Measurements from ENCODE around the gene FOXN1.
"Not testable (repeated sequence)": the region's sequence is repeated elsewhere in the genome, so short reads cannot be mapped to it uniquely, and the experiment has no call there.

The FOXN1 gene

DNA sequence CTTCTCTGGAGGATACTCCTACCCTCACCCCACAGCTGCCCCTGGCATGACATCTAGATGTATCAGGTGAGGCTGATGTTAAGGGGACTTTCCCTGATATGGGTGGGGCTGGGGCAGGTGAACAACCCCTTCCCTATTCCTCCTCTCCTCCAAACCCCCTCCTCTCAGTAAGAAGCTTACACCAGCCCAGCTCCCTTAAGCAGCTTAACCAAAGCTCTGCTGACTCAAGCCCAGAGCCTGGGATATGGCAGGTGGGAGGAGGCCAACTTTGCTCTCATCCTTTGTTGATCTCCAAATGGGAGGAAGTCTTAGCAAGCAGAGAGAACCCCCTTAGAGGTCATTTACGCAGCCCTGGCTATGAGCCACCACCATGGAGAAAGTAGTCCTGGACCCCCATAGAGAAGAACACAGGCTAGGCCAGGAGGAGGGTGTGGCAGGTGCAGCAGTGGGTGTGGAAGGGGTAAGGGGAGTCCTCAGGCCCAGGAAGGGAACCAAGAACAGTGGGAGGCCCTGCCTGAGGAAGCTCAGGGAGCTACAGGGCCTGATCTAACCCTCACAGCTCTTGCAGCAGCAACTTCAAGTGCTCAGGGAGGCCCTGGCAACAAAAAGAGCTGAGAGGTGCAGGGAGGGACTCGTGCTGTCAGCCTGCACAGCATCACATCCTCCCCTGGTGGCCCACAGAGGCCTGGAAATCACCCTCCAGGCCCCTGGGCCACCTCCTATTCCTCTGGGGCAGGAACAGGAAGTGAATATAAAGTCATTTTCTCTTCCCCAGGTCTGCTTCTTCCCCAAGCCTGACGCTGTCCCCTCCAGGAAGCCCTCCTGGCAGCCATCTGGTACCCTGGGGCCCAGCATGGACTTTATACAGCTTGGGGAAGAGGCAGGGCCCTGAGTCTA lies 43.3 kb downstream of the FOXN1 start:
- DNase-seq = no peak

DNA sequence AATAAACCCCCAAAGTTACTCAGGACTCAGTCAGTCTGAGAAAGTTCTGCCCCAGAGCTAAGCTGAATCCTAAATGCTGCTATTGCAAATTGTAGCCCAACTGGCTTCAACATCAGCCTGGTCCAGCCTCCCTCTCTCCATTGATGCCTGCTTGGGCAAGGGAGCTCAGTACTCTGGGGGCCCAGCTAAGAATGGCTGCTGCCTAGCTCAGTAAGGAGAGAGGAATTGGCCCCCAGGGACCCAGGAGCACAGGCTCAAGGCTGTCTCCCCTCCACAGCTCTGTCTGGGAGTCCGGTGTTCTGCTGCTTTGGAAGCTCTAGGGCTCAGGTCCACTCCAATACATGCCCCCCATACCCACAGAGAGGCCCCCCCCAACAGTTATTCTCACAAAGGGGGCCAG lies 44.7 kb downstream of the FOXN1 start:
- no peak for DNase-seq

DNA sequence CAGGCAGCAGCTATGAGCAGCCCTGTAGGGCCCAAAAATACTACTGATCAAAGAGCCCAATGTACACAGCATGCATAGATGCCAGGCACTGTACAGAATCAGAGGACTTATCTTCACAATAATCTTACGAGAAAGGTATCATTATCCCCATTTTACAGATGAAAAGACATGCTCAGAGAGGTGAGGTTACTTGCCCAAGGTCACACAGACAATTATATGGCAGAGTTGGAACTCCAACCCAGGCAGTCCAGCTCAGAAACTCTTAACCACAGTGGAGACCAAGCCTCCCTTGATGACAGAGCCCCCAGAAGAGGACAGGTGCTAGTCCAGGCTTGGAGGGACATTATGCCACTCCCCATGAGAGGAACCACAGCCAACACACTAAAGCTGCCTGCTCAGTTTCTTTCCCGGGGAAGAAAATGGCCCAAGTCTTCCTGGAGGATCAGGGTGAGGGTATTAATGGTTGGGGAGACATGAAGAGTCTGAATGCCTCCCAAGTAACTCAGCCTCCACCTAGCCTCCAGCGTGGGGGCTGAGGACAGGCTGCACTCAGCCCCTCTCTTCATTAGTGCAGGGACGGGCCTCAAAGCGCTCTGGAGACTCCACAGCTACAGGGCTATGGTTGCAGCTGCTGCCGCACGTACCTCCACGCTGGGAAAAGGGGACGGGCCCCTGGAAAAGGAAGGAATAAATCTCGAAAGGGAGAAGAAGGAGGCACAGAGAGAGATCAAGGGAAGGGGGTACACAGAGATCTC lies 45.5 kb downstream of the FOXN1 start:
- no peak for DNase-seq

DNA sequence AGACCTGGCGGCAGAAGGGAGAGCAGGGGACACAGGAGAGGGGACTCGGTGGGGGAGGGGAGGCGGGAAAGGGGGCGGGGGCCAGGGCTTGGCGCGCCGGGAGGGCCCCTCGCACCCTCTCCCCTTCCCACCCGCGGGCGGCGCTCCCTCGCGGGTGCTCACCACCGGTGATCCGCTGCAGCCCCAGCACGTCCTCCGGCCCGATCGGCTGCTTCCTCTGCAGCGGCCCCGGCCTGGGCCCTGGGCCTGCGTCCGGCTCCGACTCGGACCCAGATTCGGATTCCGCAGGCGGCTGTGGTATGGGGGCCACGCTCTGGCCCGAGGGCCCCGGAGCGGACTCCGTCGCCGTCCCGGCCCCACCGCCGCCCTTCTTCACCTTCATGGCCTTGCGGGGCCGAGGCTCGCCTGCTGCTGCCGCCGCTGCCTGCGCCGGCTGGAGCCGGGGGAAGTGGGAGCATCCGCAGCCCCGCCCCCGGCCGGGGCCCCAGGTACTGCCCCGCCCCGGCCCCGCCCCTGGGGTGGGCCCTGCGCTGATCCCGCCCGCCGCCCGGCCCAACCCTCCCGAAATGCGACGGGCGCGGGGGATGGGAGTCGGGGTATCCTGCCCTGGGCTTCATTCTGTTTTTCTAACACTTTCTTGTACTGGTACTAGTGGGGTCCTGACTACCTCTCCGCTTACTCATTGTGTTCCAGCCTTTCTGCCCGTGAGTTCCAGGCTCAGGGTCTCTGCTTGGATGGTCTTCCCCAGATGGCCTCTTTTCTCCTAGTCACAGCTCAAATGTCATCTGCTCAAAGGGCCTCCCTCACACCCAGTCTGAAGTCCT lies 46.2 kb downstream of the FOXN1 start, which contains the start of gene UNC119:
UNC119 (minus strand) TSS at position 449 of the 824 bp plus-strand sequence; CDS start at position 382, 67 bp downstream.
- DNase-seq = no peak

DNA sequence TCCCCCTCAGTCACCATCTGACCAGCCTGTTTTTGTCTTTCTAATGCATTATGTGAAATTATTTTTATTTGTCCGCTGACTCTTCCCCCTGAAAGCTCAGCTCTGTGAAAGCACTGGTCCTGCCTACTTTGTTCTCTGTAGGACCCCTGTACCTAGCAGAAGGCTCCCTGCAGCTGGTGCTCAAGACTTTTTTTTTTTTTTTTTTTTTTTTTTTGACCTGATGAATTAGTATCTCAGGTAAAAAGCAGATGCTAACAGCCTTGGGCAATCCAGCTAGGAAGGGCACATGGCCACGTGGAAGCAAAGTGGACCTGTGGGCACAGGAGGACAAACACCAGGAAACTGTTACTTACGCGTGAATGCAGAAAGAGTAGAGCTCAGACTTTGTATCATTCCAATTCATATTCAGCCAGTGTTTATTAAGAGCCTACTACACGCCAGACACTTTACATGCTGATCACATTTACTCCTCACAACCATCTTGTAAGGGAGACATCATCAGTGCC lies 46.9 kb downstream of the FOXN1 start:
- no peak for DNase-seq

DNA sequence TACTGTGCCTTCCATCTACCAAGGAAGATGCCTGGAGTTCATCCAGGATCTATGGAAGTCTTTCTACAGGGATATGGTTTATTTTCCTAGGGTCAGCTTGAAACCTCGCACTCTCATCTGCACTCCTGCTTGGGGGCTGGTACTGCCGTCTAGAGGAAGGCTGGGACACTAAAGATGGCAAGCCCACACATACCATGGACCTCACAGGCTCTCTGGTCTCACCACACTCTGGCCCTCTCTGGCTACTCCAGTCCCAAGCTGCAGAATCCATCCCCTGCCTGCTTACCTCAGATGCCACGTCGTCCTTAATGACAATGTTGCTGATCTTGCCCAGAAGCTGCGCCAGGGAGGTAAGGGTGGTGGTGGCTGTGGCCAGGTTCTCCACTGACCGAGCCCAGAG lies 48.4 kb downstream of the FOXN1 start:
- no peak for DNase-seq

DNA sequence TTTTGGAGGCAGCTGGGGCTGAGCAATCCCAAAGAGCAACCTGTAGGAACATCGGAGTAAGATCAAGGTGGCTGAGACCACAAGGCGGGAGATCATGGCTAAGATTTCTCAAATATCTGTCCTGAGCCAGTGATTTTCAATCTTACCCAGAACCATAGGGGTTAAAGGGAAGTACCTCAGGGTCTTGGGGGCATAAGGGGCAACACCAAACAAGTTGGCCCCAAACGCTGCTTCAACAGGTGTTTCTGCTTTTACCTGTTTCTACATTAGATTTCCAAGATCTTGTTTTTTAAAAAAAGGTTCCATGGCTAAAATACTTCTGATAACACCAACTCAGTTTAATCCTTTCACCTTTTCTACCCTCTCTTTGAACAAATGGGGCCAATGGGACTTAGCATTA lies 48.9 kb downstream of the FOXN1 start:
- no peak for DNase-seq

DNA sequence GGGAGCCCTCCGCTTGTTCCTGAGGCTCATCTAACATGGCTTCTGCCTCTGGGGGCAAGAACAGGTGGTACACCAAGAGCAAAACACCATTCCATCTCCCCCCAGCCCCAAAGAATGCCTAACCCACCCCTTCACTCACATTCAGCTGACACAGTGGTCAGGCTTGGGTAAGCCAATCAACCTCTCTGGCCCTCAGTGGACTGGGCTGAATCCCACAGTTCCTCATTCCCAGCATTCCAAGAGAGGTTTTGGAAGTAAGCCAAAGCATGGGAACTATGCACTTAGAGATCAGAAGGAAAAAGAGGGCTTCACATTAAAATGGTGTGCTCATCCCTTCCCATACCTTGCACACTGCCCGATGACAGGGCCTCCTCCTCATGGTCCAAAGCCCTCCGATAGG lies 57.3 kb downstream of the FOXN1 start:
- DNase-seq = no peak

DNA sequence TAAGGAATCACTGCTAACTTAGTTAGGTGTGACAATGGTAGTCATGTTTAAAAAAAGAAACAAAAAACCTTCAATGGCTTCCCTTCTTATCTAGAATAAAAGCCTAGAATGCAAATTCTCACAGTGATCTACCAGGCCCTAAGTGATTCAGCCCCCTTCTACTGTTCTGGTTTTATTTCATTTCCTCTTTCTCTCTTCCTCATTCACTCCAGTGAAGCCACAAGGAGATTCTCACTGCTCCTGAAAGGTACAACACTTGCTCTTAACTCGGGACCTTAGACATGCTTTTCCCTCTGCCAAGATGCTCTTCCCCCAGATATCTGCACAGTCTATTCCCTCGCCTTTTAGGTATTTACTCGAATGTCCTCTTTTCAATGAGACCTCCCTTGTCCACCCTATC lies 61.5 kb downstream of the FOXN1 start:
- no peak for DNase-seq

DNA sequence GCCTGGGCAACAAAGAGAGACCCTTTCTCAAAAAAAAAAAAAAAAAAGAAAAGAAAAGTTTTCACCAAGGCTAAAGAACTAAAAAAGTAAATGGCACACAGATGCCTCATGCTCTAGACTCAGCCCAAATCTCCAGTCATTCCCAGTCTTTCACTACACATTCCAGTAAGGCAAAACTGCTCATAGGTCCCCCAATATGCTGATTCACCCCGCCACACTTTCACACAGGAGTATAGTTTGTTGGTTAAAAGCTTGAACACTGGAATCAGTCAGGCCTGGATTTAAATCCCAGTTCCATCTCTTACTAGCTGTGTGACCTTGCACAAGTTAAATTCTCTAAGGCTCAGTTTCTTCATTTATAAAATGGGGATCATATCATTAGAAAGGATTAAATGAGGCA lies 63.3 kb downstream of the FOXN1 start:
- no peak for DNase-seq

DNA sequence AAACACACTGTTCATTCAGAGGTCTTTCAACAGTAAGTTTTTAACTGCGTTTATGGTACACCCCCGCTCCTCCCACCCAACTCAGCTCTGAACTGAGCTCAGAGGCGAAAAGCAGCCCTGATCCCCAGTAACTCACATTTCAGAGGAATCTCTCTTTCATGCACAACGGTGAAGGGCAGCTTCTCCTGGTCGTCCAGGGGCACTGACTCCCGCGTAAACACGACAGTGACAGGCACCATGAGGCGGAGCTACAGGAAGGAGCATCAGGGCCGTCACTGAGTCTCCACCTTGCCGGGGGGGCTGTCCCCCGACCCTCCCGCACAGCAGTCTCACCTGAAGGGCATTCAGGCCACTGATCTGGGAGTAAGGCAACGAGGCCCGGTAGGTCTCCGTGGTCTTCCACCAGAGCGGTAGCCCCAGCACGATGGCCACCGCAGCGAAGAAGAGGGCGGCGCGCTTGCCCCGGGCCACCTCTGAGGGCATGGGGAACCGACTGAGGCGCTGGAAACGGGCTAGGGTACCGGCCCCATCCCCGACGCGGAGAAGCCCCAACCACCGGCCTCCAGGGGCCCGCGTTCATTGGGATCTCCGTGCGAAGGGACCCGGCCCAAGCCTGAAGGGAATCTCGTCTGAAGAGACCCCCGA lies 64.7 kb downstream of the FOXN1 start:
- DNase-seq = no peak

DNA sequence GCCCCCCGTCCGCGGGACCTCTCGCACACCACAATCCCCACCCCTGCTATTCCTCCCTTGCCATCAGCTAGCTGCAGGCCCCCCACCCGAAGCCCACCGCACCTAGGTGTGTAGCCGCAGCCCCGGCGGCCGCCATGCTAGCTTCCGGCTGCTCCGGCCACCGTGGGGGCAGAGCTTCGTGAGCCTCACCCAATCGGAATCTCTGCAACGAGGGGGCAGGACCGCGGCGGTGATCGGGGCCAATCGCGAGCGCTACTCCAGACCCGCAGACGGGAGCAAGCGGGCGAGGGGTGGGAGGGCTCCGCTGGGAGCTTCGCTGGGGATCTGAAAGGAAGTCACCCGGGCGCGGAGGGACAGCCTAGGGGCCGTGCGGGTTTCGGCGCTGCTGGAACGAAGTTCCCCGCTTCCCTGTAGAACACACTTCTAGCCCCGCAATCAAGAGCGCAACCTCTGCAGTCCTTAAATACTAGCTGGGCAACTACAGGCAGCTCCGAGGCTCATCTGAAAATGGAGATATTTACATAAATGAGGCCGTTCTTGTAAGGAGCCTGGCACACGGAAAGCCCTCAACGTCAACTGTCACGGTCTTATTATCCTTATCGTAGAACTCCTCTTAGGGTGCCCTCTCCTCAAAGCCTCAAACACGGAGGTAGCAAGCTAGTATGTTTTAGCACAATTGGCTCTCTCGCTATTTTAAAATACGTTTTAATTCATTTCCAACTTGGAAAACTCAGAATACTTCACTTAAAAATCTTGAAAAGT lies 65.4 kb downstream of the FOXN1 start, which contains the start of gene PIGS:
PIGS (minus strand) TSS at position 164 of the 762 bp plus-strand sequence; CDS start at position 136, 28 bp downstream.
- DNase-seq = peak; percentile 82

DNA sequence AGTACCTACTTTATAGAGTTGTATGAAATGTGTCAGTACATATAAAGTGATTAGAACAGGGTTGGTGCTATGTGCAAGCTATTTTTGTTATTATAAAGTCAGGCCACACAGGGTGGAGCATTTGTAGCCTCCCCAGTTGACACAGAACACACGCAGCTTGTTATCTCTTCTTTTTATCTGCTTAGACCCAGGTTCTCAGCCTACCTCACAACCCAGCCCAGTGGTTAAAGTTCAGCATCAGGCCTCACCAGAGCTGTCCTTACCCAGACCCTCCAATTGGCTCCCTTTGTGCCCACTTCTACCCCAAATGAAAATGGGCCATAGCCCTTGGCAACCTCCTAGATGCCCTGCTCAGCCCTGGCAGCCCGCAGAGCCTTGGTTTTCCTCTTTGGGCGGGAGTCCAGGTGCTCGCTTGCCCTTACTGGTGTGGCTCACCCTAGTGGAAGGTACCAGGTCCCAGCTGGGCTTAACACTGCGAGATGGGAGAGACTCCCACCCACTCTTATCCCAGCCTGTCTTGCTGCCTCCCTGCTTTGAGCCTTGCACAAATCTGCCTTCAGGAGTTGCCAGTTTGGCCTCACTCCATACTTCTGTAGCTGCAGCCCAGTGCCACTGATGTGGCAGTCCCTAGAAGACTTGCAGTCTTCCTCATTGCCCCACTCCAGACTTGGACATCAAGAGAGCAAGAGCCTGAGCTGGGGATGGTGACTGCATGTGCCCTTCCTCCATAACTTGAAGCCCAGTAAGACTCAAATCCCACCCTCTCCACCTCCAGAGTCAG lies 66.3 kb downstream of the FOXN1 start:
- DNase-seq = no peak

DNA sequence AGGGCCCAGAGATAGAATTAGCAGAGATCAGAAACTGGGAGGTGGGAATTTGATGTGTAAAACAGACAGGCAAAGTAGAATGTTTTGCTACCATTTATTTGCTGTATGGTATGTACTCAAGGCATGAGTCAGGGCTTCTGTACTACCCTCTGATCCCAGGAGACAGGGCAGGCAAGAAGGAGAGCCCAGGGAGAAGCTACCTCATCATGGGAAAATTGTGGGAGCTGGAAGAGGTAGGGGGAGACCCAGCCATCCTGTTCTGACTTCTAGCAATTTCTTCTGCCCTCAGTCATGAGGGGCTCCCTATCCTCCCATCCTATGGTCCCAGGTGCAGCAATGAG lies 66.9 kb downstream of the FOXN1 start:
- no peak for DNase-seq

DNA sequence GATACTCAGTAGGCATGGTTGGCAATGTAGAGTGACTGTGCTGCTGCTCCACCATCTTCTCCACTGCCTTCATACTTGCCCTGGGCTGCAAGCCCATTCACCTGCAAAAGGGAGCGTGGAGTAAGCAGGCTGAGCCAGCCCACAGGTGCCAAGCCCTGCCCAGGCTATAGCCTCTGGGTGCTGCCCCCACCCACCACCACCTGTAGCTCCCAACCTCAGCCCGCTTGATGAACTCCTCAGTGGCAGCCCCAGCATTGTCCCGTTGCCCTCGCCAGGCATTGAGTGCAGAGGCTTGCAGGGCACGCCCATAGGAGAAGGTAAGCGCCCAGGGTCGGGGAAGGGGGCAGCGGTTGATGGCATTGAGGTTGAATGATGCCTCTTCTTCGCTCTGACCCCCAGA lies 67.4 kb downstream of the FOXN1 start:
- DNase-seq = no peak

DNA sequence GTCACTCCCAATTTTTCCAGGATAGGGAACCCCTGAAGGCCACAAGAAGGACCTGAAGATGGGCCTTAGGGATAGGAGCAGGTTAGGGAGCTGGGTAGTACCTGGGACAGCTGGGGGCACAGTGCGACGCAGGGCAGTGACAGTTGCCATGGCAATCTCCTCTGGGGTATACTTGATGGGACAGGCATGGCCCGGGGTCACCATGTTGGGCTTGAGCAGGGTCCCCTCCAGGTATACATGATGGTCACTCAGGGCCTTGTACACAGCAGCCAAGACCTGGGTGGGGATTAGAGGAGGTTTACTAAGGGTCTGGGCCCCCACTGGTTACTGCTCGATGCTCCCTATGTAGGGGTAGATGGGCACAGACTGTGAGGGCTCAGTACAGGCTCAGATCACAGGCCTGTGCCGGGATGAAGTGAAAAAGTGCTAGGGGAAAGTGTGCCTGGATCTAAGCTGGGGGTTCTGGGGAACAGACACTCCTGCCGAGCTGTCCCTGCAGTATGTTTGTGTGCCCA lies 67.9 kb downstream of the FOXN1 start:
- no peak for DNase-seq

DNA sequence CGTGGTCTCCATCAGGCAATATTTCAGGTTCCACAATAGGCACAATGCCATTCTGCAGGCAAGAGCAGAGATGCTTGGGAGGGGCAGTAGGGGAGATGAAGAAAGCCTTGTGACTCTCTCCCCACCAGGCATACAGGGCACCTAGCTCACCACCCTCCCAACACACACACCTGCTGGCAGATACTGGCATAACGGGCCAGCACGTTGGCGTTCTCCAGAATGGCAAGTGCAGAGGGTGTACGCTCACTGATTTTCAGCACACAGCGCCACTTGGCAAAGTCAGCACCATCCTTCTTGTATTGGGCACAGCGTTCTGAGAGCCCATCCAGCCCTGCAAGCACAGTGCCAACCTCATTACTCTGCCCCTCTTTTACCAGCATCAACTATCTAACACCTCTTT lies 68.4 kb downstream of the FOXN1 start:
- DNase-seq = no peak

DNA sequence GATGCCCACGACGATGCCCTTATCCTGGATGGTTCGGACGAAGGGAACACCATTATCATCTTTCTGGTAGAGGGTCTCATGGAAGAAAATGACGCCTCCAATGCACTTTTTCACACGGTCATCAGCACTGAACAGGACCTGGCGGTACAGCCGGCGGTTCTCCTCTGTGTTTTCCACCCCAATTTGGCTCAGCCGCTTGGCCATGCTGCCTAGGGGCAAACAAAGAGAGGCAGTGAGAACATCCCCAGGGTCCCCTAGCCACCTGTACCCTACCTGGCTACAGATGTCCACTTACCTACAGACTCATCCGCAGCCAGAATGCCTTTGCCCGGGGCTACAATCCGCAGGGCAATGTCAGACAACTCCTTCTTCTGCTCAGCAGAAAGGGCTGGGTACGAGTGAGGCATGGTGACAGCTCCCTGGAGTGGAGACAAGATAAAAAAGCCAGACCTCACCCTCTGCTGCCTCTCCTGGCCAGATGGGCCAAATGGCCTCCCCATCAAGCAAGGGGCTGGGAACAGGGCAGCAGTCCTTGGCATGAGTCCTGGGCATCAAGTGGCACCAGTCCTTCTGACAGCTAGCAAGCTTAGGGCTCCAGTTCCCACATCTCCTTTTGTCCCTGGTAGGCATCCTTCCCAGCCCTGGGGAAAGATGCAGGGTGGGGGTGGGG lies 69.1 kb downstream of the FOXN1 start:
- DNase-seq = no peak

DNA sequence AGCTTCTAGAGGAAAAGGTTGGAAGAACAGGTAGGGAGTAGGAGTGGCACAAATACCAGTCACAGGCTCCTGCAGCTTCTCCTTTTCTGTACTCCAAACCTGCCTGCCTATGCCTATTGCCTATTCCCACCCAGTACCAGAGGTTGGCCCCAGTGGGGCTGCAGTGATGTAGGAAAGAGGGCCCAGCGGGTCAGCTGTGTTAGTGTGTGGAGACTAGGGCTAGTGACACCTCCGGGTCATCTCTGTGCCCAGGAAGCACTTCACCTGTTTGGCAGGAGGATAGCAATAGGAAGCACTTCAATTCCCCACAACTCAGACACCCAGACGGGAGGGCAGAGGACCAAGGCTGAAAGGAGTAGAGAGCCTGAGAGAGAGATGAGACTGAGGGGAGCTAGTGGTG lies 69.9 kb downstream of the FOXN1 start:
- not testable (repeated sequence) for DNase-seq

Data from SHP77 treated with DMSO at 0.1 percent for 48 hours (cell line).